ENCODE data around the gene GCM1.

GCM1 gene

GRCh38 chr6:53148684-53149083, at the start of gene GCM1:
GCM1 (minus strand) TSS chr6:53148841; CDS start chr6:53145632, 3,209 bp downstream.
- TF ChIP-seq CTCF (IDR thresholded peaks at IDR 0.05; ENCODE audit: low read depth, low read length), result no peak
- in situ Hi-C loops (cut with HindIII; ENCODE audit: low sequenced_read_pairs), result no loop called here
- no peak within 1 kb of the TSS for H3K4me3 ChIP-seq (ENCODE audit: low read depth, low read length)
- DNase-seq (ENCODE audit: low read depth, low spot score), result no peak

GRCh38 chr6:53197553-53197952, 48.9 kb upstream of the GCM1 start:
- no peak for DNase-seq (ENCODE audit: low read depth, low spot score)
- no peak for TF ChIP-seq CTCF (IDR thresholded peaks at IDR 0.05; ENCODE audit: low read depth, low read length)
- in situ Hi-C loops (cut with HindIII; ENCODE audit: low sequenced_read_pairs), result no loop called here
- H3K4me3 ChIP-seq (ENCODE audit: low read depth, low read length), result no peak overlapping the region

- DNase-seq (ENCODE audit: low read depth, low spot score), result no peak
- TF ChIP-seq CTCF (IDR thresholded peaks at IDR 0.05; ENCODE audit: low read depth, low read length), result no peak
- in situ Hi-C loops (cut with HindIII; ENCODE audit: low sequenced_read_pairs), result no loop called here
- H3K4me3 ChIP-seq (ENCODE audit: low read depth, low read length), result no peak overlapping the region
Measured at GRCh38 chr6:53195048-53195447, 46.4 kb upstream of the GCM1 start.

GRCh38 chr6:53192682-53193188, 44.1 kb upstream of the GCM1 start:
- H3K4me3 ChIP-seq (ENCODE audit: low read depth, low read length), result no peak overlapping the region
- in situ Hi-C loops (cut with HindIII; ENCODE audit: low sequenced_read_pairs), result no loop called here
- TF ChIP-seq CTCF (IDR thresholded peaks at IDR 0.05; ENCODE audit: low read depth, low read length), result no peak
- no peak for DNase-seq (ENCODE audit: low read depth, low spot score)

DNA sequence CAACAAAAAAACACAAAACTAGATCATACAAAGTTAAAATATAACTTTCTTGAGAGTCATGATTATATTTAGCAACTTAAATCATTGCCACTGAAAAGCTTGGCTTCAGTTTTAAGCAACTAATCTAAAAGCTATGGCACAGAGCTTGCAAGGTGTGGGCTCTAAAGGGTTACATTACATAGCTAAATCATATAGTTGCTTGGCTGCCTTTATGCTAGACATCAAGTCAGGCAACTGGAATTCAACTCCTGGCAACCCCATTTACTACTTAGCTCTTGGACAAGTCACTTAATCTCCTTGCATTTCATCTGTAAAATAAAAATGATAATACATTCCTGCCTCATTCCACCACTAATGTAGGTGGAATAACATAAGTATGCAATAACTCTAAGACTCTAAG, 40.9 kb upstream of the GCM1 start:
- no peak overlapping the region for H3K4me3 ChIP-seq (ENCODE audit: low read depth, low read length)
- peak; percentile 52 for DNase-seq (ENCODE audit: low read depth, low spot score)
- in situ Hi-C loops (cut with HindIII; ENCODE audit: low sequenced_read_pairs), result no loop called here
- no peak for TF ChIP-seq CTCF (IDR thresholded peaks at IDR 0.05; ENCODE audit: low read depth, low read length)

DNA sequence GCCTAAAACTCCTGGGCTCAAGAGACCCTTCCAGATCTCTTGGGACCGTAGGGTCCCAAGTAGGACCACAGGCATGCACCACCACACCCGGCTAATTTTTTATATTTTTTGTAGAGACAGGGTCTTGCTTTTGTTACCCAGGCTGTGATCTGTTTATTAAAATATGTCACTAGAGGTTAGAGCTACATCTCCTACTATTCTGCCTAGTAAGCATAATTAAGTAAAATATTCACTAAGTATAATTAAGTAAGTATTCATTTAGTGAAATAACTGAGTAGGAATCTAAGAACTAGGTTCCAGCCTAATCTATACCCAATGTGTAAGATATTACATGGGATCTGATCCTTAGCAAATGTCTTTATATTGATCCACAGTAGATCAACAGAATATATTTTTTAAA, 40.2 kb upstream of the GCM1 start:
- TF ChIP-seq CTCF (IDR thresholded peaks at IDR 0.05; ENCODE audit: low read depth, low read length), result no peak
- in situ Hi-C loops (cut with HindIII; ENCODE audit: low sequenced_read_pairs), result no loop called here
- DNase-seq (ENCODE audit: low read depth, low spot score), result no peak
- H3K4me3 ChIP-seq (ENCODE audit: low read depth, low read length), result no peak overlapping the region

- no peak overlapping the region for H3K4me3 ChIP-seq (ENCODE audit: low read depth, low read length)
- in situ Hi-C loops (cut with HindIII; ENCODE audit: low sequenced_read_pairs), result no loop called here
- no peak for TF ChIP-seq CTCF (IDR thresholded peaks at IDR 0.05; ENCODE audit: low read depth, low read length)
- DNase-seq (ENCODE audit: low read depth, low spot score), result no peak
Measured at GRCh38 chr6:53180678-53181077, 32.0 kb upstream of the GCM1 start.

Data from astrocyte of the spinal cord (primary cell).